ENCODE results near the gene EML4. TPM values are rescaled to one million over a fixed set of nuclear protein-coding genes. Genes with fewer than 3 reads are reported as not detected.

Gene EML4
- total RNA-seq, 4 donors from 2014 or later, result 20.8 to 29.8 (median 25.3) TPM

DNA sequence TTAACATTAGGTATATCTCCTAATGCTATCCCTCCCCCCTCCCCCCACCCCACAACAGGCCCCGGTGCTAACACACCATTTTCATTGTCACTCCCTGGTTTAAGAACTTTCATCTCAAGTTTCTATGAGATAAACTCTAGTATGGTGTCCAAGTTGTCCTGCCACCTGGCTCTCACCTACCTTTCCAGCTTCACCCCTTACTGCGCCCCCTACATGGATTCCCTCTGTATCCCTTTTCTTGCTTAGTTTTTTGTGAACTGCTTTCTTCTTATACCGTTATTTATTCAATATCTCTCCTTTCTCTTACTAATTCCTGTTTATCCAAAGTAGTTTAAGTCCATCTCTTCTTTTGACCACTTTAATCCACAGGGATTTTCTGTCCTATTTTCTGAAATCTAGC, 15.2 kb downstream of the EML4 start:
- H3K27ac ChIP-seq, result no peak overlapping the region
- DNase-seq (ENCODE audit: low spot score in 2 of 2), result no peak
- no peak for TF ChIP-seq CTCF (IDR thresholded peaks at IDR 0.05)
- no peak for TF ChIP-seq EP300 (IDR thresholded peaks at IDR 0.05)
- no peak for TF ChIP-seq POLR2A (IDR thresholded peaks at IDR 0.05)
- H3K36me3 ChIP-seq, result peaks cover 0 to 6% (median 0%) of the 10 kb centered on the region in 3 donors
- H3K9me3 ChIP-seq, result no peaks in the 10 kb centered on the region
- no peaks in the 10 kb centered on the region for H3K27me3 ChIP-seq
- H3K4me3 ChIP-seq, result no peak overlapping the region
- H3K4me1 ChIP-seq, result peaks cover 0 to 50% (median 8%) of the 10 kb centered on the region in 4 donors
- WGBS, 2 donors, result 82 to 88% methylated on average over 3 of the region's 3 CpGs

DNA sequence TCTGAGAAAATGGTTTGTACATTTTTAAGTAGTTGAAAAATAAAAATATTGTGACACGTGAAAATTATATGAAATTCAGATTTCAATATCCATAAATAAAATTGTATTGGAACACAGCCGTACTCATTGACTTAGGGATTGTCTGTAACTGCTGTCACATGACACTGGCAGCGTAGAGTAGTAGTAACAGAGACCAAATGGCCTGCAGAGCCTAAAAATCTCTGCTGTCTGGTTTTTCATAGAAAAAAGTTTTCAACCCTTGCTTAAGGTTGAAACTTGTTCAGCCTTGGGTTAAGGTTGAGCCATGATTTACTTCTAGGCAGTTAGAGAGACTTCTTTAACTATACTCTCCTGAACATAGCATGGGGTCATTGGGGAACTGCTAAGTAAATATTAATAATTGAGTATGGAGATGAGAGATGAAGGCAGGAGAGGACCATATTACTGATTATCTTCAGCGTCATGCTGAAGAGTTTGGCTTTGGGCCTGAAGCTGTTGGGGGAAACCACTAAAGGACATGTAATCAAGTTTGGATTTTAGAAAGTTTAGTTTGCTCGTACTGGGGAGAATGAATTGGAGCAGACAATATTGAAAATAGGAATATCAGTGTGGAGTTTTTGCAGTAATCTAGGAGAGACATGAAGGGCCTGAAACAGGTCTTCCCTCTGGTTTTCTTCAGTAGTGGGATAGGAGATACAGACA, 16.2 kb downstream of the EML4 start:
- H3K27me3 ChIP-seq, result no peaks in the 10 kb centered on the region
- H3K9me3 ChIP-seq, result no peaks in the 10 kb centered on the region
- H3K36me3 ChIP-seq, result peaks cover 0 to 6% (median 0%) of the 10 kb centered on the region in 3 donors
- TF ChIP-seq CTCF (IDR thresholded peaks at IDR 0.05) (no peak), EP300 (IDR thresholded peaks at IDR 0.05) (no peak), POLR2A (IDR thresholded peaks at IDR 0.05) (no peak)
- no peak overlapping the region for H3K4me3 ChIP-seq
- H3K4me1 ChIP-seq, result peaks cover 0 to 44% (median 7%) of the 10 kb centered on the region in 4 donors
- no peak for DNase-seq (ENCODE audit: low spot score in 2 of 2)
- peak overlapping the region in 2 of 4 donors; percentile 19 to 39 for H3K27ac ChIP-seq
- WGBS, 2 donors, result 59 to 65% methylated on average over 5 of the region's 5 CpGs

DNA sequence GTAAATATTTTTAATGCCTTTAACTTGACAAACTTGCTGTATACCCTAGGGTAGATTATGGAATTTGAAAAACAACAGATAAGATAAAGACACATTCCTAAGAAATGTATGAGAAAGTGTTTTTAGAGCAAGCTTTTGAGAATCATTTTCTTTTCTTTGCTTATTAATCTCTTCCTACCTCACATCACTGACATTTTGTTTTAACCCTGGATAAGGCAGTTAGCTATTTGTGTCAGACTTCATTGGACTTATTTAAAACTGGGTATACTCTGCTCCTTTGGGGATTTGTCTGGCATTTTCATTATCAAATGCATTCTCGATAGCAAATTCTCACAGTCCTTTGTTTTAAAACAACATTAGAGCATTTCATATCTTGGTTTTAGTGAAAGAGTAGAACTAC, 17.2 kb downstream of the EML4 start:
- Histone ChIP-seq H3K4me1 (peaks cover 0 to 37% (median 6%) of the 10 kb centered on the region in 4 donors), H3K36me3 (peaks cover 0 to 5% (median 0%) of the 10 kb centered on the region in 3 donors), H3K9me3 (no peaks in the 10 kb centered on the region), H3K27me3 (no peaks in the 10 kb centered on the region), H3K4me3 (no peak overlapping the region), H3K27ac (peak overlapping the region in 1 of 4 donors; percentile 24)
- 19 to 24% methylated on average over 1 of the region's 1 CpG for WGBS, 2 donors
- TF ChIP-seq EP300 (IDR thresholded peaks at IDR 0.05), result no peak
- no peak for TF ChIP-seq POLR2A (IDR thresholded peaks at IDR 0.05)
- TF ChIP-seq CTCF (IDR thresholded peaks at IDR 0.05), result no peak
- no peak for DNase-seq (ENCODE audit: low spot score in 2 of 2)

- peaks cover 0 to 37% (median 6%) of the 10 kb centered on the region in 4 donors for H3K4me1 ChIP-seq
- no peaks in the 10 kb centered on the region for H3K9me3 ChIP-seq
- no peaks in the 10 kb centered on the region for H3K36me3 ChIP-seq
- H3K27ac ChIP-seq, result no peak overlapping the region
- WGBS, 2 donors, result 89 to 93% methylated on average over 8 of the region's 8 CpGs
- H3K4me3 ChIP-seq, result no peak overlapping the region
- no peak for DNase-seq (ENCODE audit: low spot score in 2 of 2)
- no peaks in the 10 kb centered on the region for H3K27me3 ChIP-seq
- TF ChIP-seq POLR2A (IDR thresholded peaks at IDR 0.05) (no peak), CTCF (IDR thresholded peaks at IDR 0.05) (no peak), EP300 (IDR thresholded peaks at IDR 0.05) (no peak)
Measured at GRCh38 chr2:42186945-42187632, 17.9 kb downstream of the EML4 start.

DNA sequence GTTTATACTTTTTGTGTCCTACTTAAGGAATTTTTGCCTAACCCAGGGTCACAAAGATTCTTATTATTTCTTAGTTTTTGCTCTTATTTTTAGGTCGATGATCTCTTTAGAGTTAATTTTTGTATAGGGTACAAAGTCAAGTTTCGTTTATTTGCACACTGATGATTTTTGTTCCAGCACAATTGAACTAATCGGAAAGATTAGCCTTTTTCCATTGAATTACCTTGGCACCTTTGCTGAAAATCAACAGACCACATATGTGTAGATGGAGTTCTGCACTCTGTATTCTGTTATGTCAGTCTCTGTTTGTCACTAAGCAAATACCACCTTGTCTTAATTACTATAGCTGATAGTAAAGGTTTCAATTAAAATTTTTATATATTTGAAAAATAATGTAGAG, 18.7 kb downstream of the EML4 start:
- Histone ChIP-seq H3K4me1 (peaks cover 0 to 33% (median 9%) of the 10 kb centered on the region in 4 donors), H3K9me3 (no peaks in the 10 kb centered on the region), H3K4me3 (no peak overlapping the region), H3K27me3 (no peaks in the 10 kb centered on the region), H3K27ac (no peak overlapping the region), H3K36me3 (no peaks in the 10 kb centered on the region)
- 69 to 76% methylated on average over 3 of the region's 3 CpGs for WGBS, 2 donors
- DNase-seq (ENCODE audit: low spot score in 2 of 2), result no peak
- TF ChIP-seq EP300 (IDR thresholded peaks at IDR 0.05), result no peak
- TF ChIP-seq CTCF (IDR thresholded peaks at IDR 0.05), result no peak
- no peak for TF ChIP-seq POLR2A (IDR thresholded peaks at IDR 0.05)

Measured in tibial nerve (tissue), 4 donors.